ENCODE results near the gene FAM200A. TPM values are rescaled to one million over a fixed set of nuclear protein-coding genes. Genes with fewer than 3 reads are reported as not detected.

FAM200A gene
- total and polyA plus RNA-seq, 2 of the 13 experiments (the other 11 are each of a cell fraction or from before 2014, with no cell fraction given) = 4.7 to 6.3 TPM

- TF ChIP-seq HOXA3 (CRISPR knock-in tag; IDR thresholded peaks at IDR 0.05) (peak; percentile 99), RXRA (CRISPR knock-in tag; IDR thresholded peaks at IDR 0.05) (peak; percentile 30; the same call in 1 of the 2 replicates), SAP130 (CRISPR knock-in tag; IDR thresholded peaks at IDR 0.05; ENCODE audit: low read depth) (peak; percentile 93), ZNF782 (CRISPR knock-in tag; IDR thresholded peaks at IDR 0.05; ENCODE audit: borderline replicate concordance) (no peak; the same call in 1 of the 2 replicates), HDAC2 (CRISPR knock-in tag; IDR thresholded peaks at IDR 0.05) (peak; percentile 80), MBD4 (IDR thresholded peaks at IDR 0.05; ENCODE audit: borderline replicate concordance, low read length) (no peak), HCFC1 (IDR thresholded peaks at IDR 0.05; ENCODE audit: low read depth, low read length) (peak; percentile 55; the same call in 1 of the 2 replicates), SETDB1 (CRISPR knock-in tag; IDR thresholded peaks at IDR 0.05; ENCODE audit: borderline replicate concordance) (no peak), ZNF430 (CRISPR knock-in tag; IDR thresholded peaks at IDR 0.05) (peak; percentile 40; the same call in 1 of the 2 replicates), KDM4B (CRISPR knock-in tag; IDR thresholded peaks at IDR 0.05) (peak; percentile 52; the same call in 1 of the 2 replicates), NFKB2 (CRISPR knock-in tag; IDR thresholded peaks at IDR 0.05; ENCODE audit: borderline replicate concordance) (peak; percentile 66; the same call in 1 of the 2 replicates), HNF1A (IDR thresholded peaks at IDR 0.05; ENCODE audit: low read depth) (no peak), HNF1A (CRISPR knock-in tag; IDR thresholded peaks at IDR 0.05; ENCODE audit: borderline replicate concordance) (no peak), ZNF563 (CRISPR knock-in tag; IDR thresholded peaks at IDR 0.05) (peak; percentile 62; the same call in 1 of the 2 replicates), TGIF2 (CRISPR knock-in tag; IDR thresholded peaks at IDR 0.05) (peak; percentile 83), ZNF441 (CRISPR knock-in tag; IDR thresholded peaks at IDR 0.05; ENCODE audit: borderline replicate concordance) (peak; percentile 80; the same call in 1 of the 2 replicates), DMAP1 (CRISPR knock-in tag; IDR thresholded peaks at IDR 0.05) (peak; percentile 63; the same call in 1 of the 2 replicates), NFATC3 (CRISPR knock-in tag; IDR thresholded peaks at IDR 0.05) (0 out of 2 replicates have a peak, but pooled peaks have one; percentile 51), SP1 (IDR thresholded peaks at IDR 0.05) (no peak), SP1 (CRISPR knock-in tag; IDR thresholded peaks at IDR 0.05) (no peak), ZNF350 (CRISPR knock-in tag; IDR thresholded peaks at IDR 0.05; ENCODE audit: borderline replicate concordance, low read depth) (peak; percentile 89), ZFP41 (CRISPR knock-in tag; IDR thresholded peaks at IDR 0.05; ENCODE audit: borderline replicate concordance) (peak; percentile 67; the same call in 1 of the 2 replicates), KLF6 (CRISPR knock-in tag; IDR thresholded peaks at IDR 0.05) (peak; percentile 57; the same call in 1 of the 2 replicates), ZNF572 (CRISPR knock-in tag; IDR thresholded peaks at IDR 0.05) (no peak), HES4 (CRISPR knock-in tag; IDR thresholded peaks at IDR 0.05; ENCODE audit: borderline replicate concordance) (peak; percentile 43; the same call in 1 of the 2 replicates), ZKSCAN8 (CRISPR knock-in tag; IDR thresholded peaks at IDR 0.05; ENCODE audit: borderline replicate concordance) (peak; percentile 48; the same call in 1 of the 2 replicates), POLR2G (IDR thresholded peaks at IDR 0.05; ENCODE audit: low read depth, low read length) (peak; percentile 93), ZNF569 (CRISPR knock-in tag; IDR thresholded peaks at IDR 0.05; ENCODE audit: borderline replicate concordance) (0 out of 2 replicates have a peak, but pooled peaks have one; percentile 36)
Observed at GRCh38 chr7:99551767-99552463, at the start of gene FAM200A (continued).

All from HepG2 (cell line).